D721Med (cell line): ENCODE data around the gene ZDHHC14.

Experiments
- DNase-seq: peaks from one replicate; pipeline ENCODE4 v3.0.0; 2011; ENCODE audit warnings: low spot score; ENCODE audit not compliant: insufficient read length
- FAIRE-seq: peaks from 2 replicates; lab custom pipeline; 2011; peaks lifted over from hg19 to GRCh38; lab: Jason Lieb, UNC
- TF ChIP-seq, protein P1 (sequence below): IDR thresholded peaks from 2 replicates; pipeline ENCODE4 v1.5.1; 2012; ENCODE audit warnings: mild to moderate bottlenecking, control low read depth; ENCODE audit not compliant: insufficient read depth; ENCODE audit errors: missing control alignments

The ZDHHC14 gene

DNA sequence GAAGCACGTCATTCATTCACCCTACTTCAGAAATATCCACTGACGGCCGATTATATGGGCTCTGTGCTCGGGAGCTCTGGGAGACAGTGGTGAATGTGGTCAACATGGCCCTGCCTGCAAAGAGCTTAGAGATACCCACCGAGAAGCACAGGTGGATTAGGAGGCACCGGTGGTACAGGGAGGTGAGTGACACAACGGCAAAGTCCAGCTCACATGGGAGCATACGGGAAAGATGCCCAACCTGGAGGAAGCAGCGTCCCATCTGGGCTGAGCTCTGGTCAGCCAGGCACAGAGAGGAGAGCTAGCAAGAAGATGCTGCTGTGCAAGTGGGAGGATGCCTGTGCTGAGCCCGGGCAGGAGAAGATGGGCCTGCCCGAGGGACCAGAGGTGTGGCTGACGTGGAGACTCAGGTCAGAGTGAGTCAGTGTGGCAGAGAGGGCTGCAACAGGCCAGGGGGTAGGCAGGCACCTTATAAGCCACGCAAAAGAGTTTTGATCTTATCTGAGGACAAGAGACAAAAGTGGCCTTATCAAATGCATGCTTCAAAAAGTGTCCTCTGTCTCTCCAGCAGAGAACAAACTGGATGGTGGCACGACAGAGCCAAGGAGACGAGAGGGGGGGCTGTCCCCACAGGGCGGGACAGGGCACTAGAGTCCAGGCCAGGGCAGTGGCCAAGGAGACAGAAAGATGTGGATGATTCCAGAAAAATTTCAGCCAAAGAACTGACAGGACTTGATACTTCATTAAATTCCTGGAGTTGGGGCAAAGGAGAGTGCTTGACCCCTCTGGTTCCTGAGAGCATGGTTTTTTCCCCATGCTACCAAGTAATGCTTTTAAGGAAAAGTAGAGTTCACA is 227.5 kb downstream of the ZDHHC14 start:
- FAIRE-seq (no peak), DNase-seq (no peak)
- TF ChIP-seq, protein P1, sequence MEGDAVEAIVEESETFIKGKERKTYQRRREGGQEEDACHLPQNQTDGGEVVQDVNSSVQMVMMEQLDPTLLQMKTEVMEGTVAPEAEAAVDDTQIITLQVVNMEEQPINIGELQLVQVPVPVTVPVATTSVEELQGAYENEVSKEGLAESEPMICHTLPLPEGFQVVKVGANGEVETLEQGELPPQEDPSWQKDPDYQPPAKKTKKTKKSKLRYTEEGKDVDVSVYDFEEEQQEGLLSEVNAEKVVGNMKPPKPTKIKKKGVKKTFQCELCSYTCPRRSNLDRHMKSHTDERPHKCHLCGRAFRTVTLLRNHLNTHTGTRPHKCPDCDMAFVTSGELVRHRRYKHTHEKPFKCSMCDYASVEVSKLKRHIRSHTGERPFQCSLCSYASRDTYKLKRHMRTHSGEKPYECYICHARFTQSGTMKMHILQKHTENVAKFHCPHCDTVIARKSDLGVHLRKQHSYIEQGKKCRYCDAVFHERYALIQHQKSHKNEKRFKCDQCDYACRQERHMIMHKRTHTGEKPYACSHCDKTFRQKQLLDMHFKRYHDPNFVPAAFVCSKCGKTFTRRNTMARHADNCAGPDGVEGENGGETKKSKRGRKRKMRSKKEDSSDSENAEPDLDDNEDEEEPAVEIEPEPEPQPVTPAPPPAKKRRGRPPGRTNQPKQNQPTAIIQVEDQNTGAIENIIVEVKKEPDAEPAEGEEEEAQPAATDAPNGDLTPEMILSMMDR: no peak

DNA sequence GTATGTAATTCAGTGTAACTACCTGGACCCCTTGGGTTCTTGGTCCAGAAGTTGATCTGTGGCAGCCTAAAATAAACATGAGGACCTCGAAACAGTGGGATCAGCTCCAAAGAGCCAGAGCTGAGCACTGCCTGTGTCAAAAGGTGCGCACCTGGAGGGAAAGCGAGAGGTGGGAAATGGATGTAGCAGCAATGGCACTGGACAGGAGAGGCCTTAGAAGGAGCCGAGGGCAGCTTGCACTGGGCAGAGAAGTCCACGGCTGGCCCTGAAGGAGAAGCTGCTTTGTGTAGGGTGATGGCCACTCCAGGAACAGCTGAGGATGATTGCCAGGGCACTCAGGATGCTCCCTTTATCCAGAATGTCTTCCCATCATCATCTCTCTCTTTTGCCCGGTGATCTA is 228.1 kb downstream of the ZDHHC14 start:
- FAIRE-seq (no peak), DNase-seq (no peak)
- TF ChIP-seq, protein P1: no peak

GRCh38 chr6:157609556-157609955 is 228.6 kb downstream of the ZDHHC14 start:
- DNase-seq (no peak), FAIRE-seq (no peak)
- TF ChIP-seq, protein P1: no peak

- TF ChIP-seq, protein P1: no peak
- DNase-seq: no peak
- no peak for FAIRE-seq
Observed at GRCh38 chr6:157610451-157610999, 229.5 kb downstream of the ZDHHC14 start.

DNA sequence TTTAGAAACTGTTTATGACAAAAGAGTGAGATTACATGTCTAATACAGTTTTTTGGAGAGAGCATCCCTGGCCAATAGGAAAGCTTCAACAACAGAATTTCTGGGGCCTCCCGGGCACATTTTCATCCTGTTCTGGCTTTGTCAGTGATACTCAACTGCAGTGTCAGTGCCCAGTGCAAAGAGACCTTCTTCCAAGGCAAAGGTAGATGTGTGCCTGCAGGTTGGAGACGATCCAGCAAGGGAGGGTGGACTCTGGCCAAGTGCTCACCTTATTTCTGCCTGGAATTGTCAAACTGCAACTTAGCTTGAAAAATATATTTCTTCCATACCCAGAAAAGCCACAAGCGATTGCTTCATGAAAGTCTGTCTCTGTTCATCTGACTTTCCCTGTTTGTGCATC is 230.4 kb downstream of the ZDHHC14 start:
- no peak for DNase-seq
- TF ChIP-seq, protein P1: no peak
- FAIRE-seq: no peak

DNA sequence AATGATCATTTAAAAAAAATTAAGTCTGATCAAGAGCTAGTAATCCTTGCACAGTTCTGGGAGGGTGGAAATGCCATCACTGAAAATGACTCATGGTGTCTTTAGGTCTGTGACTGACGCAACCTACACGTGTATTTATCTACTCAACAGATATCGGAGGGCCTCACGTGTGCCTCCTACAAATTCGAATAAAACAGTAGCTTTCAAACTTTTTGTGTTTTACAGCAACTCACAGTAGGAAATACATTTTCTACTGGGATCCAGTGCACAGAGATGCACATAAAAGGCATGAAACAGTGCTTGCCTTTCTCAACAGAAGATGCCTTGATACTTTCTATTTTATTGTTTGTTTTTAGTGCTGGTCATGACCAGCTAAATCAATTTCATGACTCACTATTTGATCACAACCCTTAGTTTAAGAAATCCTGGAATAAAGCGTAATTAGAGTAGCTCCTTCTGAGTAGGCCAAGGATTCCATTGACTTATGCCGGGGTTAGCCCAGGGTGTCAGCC is 232.1 kb downstream of the ZDHHC14 start:
- TF ChIP-seq, protein P1: no peak
- FAIRE-seq (no peak), DNase-seq (no peak)
